Prostate gland (tissue), 2 donors: ENCODE data around the gene RPS17.
"Not testable (repeated sequence)": the region's sequence is repeated elsewhere in the genome, so short reads cannot be mapped to it uniquely, and the experiment has no call there.

Experiments
- CTCF ChIP-seq, 4 experiments: fragments of 200-600 bp in 2 of 4; fragments of 450-650 bp in 2 of 4; sonication (generic) in 2 of 4; IDR thresholded peaks; 1 replicate in 3 of 4; 2 replicates in 1 of 4; pipeline ENCODE4 v1.5.1; 2016 to 2019; ENCODE audit warnings: antibody characterized with exemption in 4 of 4, mild to moderate bottlenecking in 2 of 4, moderate library complexity in 2 of 4
- POLR2A ChIP-seq: fragments of 450-650 bp; IDR thresholded peaks from one replicate; pipeline ENCODE4 v1.6.1; 2016; ENCODE audit warnings: antibody characterized with exemption, mild to moderate bottlenecking

GRCh38 chr15:82534457-82534861 lies 5.8 kb downstream of the RPS17 start:
- TF ChIP-seq CTCF (IDR thresholded peaks at IDR 0.05); POLR2A: not testable (repeated sequence)
